Psoas muscle (tissue), 8 donors: Measurements from ENCODE around the gene SEC14L1. TPM values are rescaled to one million over a fixed set of nuclear protein-coding genes. Genes with fewer than 3 reads are reported as not detected.
A peak's percentile ranks its signal among the peaks of the same experiment; 100 is the strongest.

Source experiments
- ATAC-seq, 4 donors: fragments of 200-7000 bp; cut with Tn5 transposase; one replicate each; pipeline ENCODE4 v1.9.1; 2020; ENCODE audit warnings: moderate library complexity in 3 of 4, mild to moderate bottlenecking in 2 of 4
- DNase-seq, 2 donors: peaks; one replicate each; pipeline ENCODE4 v3.0.0-alpha.2; 2020
- H3K27ac ChIP-seq: fragments of 200-600 bp; one replicate; pipeline ENCODE4 v1.8.0; 2022
- H3K27me3 ChIP-seq, 3 donors: fragments of 200-600 bp in 1 of 3; one replicate each; pipeline versions ENCODE4 v1.6.1 to v1.8.0; 2013 to 2022; ENCODE audit warnings: low read length in 2 of 3, mild to moderate bottlenecking in 2 of 3, moderate library complexity in 1 of 3; ENCODE audit not compliant: insufficient read depth in 3 of 3
- H3K36me3 ChIP-seq, 2 donors: fragments of 200-600 bp in 1 of 2; one replicate each; pipeline versions ENCODE4 v1.6.1 to v1.8.0; 2013 to 2022; ENCODE audit warnings: low read depth in 1 of 2, mild to moderate bottlenecking in 1 of 2, moderate library complexity in 1 of 2; ENCODE audit not compliant: insufficient read depth in 1 of 2
- H3K4me1 ChIP-seq: fragments of 200-600 bp; one replicate; pipeline ENCODE4 v1.8.0; 2022
- H3K4me3 ChIP-seq: fragments of 200-600 bp; one replicate; pipeline ENCODE4 v1.8.0; 2022; ENCODE audit warnings: mild to moderate bottlenecking
- H3K9me3 ChIP-seq: fragments of 200-600 bp; one replicate; pipeline ENCODE4 v1.8.0; 2022
- CTCF ChIP-seq: fragments of 200-600 bp; IDR thresholded peaks from one replicate; pipeline ENCODE4 v1.8.0; 2022; ENCODE audit warnings: antibody characterized with exemption
- WGBS, 3 donors: extraction: QIAGEN DNeasy Blood & Tissue Kit; methylation state at CpG; one replicate each; pipeline versions ENCODE4 v1.1.6 to v1.1.7; 2013; 5-methylcytosine and 5-hydroxymethylcytosine counted together
- intact Hi-C, 2 donors: fragments of 100-400 bp; cut with DNase I; formaldehyde crosslinking; loops; one replicate each; pipeline versions ENCODE4 v1.11.0 to v1.14.2; 2022
- polyA plus RNA-seq, 3 donors: library from polyadenylated mRNA; stranded (reverse); fragments of 200-250 nt; gene quantifications; one replicate each; pipeline ENCODE4 v1.2.3, GENCODE V29; 2013
- total RNA-seq, 4 donors: library from RNA; stranded (reverse); fragmentation: NEBNext Ultra II Directional in 2 of 4; extraction: Animal tissue kit (Norgen Biotek cat#: 25700) in 2 of 4; gene quantifications; one replicate each; pipeline versions ENCODE4 v1.2.1 to v1.2.4, GENCODE V29; 2021 to 2023
- donor health status: healthy with polysubstance abuse.
- donor health status: DM: no; HTN: no; CAD: no; lungs with moderate emphysema.
- donor health status: Bipolar disorder and iron deficiency.
- donor health status: healthy.
- donor health status: DM: yes; HTN: yes; CAD: no.
- donor health status: DM: no; HTN: no; CAD: no.
- donor health status: DM: no; HTN: no; CAD: no.
- donor health status: DM: yes; HTN: yes; CAD: no.

Gene SEC14L1
- total and polyA plus RNA-seq, 7 donors = 38.6 to 98.9 (median 69.1) TPM

GRCh38 chr17:77146246-77146632 is 5.5 kb downstream of the SEC14L1 start:
- intact Hi-C loops = loop anchor here (5.0 kb wide), 3 partner anchors 49 to 61 kb away; no protein-coding TSS in a partner anchor
- no peak for TF ChIP-seq CTCF
- Histone ChIP-seq H3K27ac (peak overlapping the region; percentile 99), H3K27me3 (no peaks in the 10 kb centered on the region), H3K4me1 (peaks cover 68% of the 10 kb centered on the region), H3K4me3 (peak overlapping the region; percentile 54), H3K36me3 (peaks cover 0 to 70% of the 10 kb centered on the region in 2 donors), H3K9me3 (no peaks in the 10 kb centered on the region)
- 43 to 44% (median 44%) methylated on average over 5 of the region's 5 CpGs for WGBS, 3 donors
- DNase-seq (no peak), ATAC-seq (no peak)

- DNase-seq = no peak
- H3K27ac ChIP-seq = peak overlapping the region; percentile 99
- no peaks in the 10 kb centered on the region for H3K27me3 ChIP-seq
- no peak for ATAC-seq
- intact Hi-C loops = loop anchor here (5.0 kb wide), 3 partner anchors 50 to 60 kb away; no protein-coding TSS in a partner anchor
- H3K9me3 ChIP-seq = no peaks in the 10 kb centered on the region
- no peak for TF ChIP-seq CTCF
- peaks cover 71% of the 10 kb centered on the region for H3K4me1 ChIP-seq
- WGBS, 3 donors = 76 to 78% (median 78%) methylated on average over 17 of the region's 17 CpGs
- peaks cover 0 to 70% of the 10 kb centered on the region in 2 donors for H3K36me3 ChIP-seq
- peak overlapping the region; percentile 54 for H3K4me3 ChIP-seq
Measured at GRCh38 chr17:77146882-77147281, 6.1 kb downstream of the SEC14L1 start.

- intact Hi-C loops = loop anchor here (5.0 kb wide), 3 partner anchors 50 to 60 kb away; no protein-coding TSS in a partner anchor
- H3K27me3 ChIP-seq = no peaks in the 10 kb centered on the region
- no peak for TF ChIP-seq CTCF
- H3K9me3 ChIP-seq = no peaks in the 10 kb centered on the region
- H3K36me3 ChIP-seq = peaks cover 0 to 67% of the 10 kb centered on the region in 2 donors
- H3K4me3 ChIP-seq = peak overlapping the region; percentile 54
- 75 to 79% (median 75%) methylated on average over 8 of the region's 8 CpGs for WGBS, 3 donors
- peaks cover 71% of the 10 kb centered on the region for H3K4me1 ChIP-seq
- peak overlapping the region; percentile 99 for H3K27ac ChIP-seq
- DNase-seq (no peak), ATAC-seq (no peak)
Measured at GRCh38 chr17:77147357-77147801, 6.6 kb downstream of the SEC14L1 start.

- TF ChIP-seq CTCF = no peak
- H3K27me3 ChIP-seq = no peaks in the 10 kb centered on the region
- 38 to 46% (median 43%) methylated on average over 15 of the region's 15 CpGs for WGBS, 3 donors
- intact Hi-C loops = loop anchor here (5.0 kb wide), 3 partner anchors 51 to 61 kb away; no protein-coding TSS in a partner anchor
- H3K4me3 ChIP-seq = peak overlapping the region; percentile 54
- no peak for DNase-seq
- peaks cover 76% of the 10 kb centered on the region for H3K4me1 ChIP-seq
- ATAC-seq = no peak
- no peaks in the 10 kb centered on the region for H3K9me3 ChIP-seq
- H3K36me3 ChIP-seq = peaks cover 0 to 58% of the 10 kb centered on the region in 2 donors
- H3K27ac ChIP-seq = peak overlapping the region; percentile 99
Measured at GRCh38 chr17:77148077-77148939, 7.5 kb downstream of the SEC14L1 start.
